Kasumi-1 (cell line): ENCODE measurements around the gene NTN3.

ENCODE experiments used
- DNase-seq, 2 experiments: peaks; one replicate each; lab custom pipeline; 2025; lab: John Stamatoyannopoulos, UW

Gene NTN3

GRCh38 chr16:2466667-2467527, 4.2 kb upstream of the NTN3 start:
- no peak for DNase-seq

GRCh38 chr16:2467528-2468232, 3.4 kb upstream of the NTN3 start:
- DNase-seq: no peak

- no peak for DNase-seq
Observed at GRCh38 chr16:2468233-2468724, 2.8 kb upstream of the NTN3 start.

- no peak for DNase-seq
Observed at GRCh38 chr16:2468725-2469398, 2.2 kb upstream of the NTN3 start.

GRCh38 chr16:2469399-2470233, 1.5 kb upstream of the NTN3 start:
- no peak for DNase-seq

- no peak for DNase-seq
Observed at GRCh38 chr16:2470234-2470601, 879 bp upstream of the NTN3 start.

- no peak for DNase-seq
Observed at GRCh38 chr16:2470603-2471015, 488 bp upstream of the NTN3 start.

- DNase-seq: no peak
Observed at GRCh38 chr16:2471653-2472487, 773 bp downstream of the NTN3 start.

- DNase-seq: no peak
Observed at GRCh38 chr16:2472488-2472864, 1.4 kb downstream of the NTN3 start.

- no peak for DNase-seq
Observed at GRCh38 chr16:2472885-2473445, 1.9 kb downstream of the NTN3 start.

- DNase-seq: no peak
Observed at GRCh38 chr16:2473446-2473926, 2.4 kb downstream of the NTN3 start.

- no peak for DNase-seq
Observed at GRCh38 chr16:2473999-2474876, 3.1 kb downstream of the NTN3 start.

- peak; percentile 14 to 29 for DNase-seq
Observed at GRCh38 chr16:2474877-2475412, 3.8 kb downstream of the NTN3 start, which contains the start of gene TBC1D24. TBC1D24 (plus strand) TSS chr16:2475127; CDS start chr16:2496149, 21,022 bp downstream.

- DNase-seq: no peak
Observed at GRCh38 chr16:2475413-2476344, 4.6 kb downstream of the NTN3 start.

GRCh38 chr16:2476345-2476720, 5.2 kb downstream of the NTN3 start:
- no peak for DNase-seq

- DNase-seq: no peak
Observed at GRCh38 chr16:2476741-2477140, 5.6 kb downstream of the NTN3 start.

- no peak for DNase-seq
Observed at GRCh38 chr16:2477327-2477726, 6.2 kb downstream of the NTN3 start.

- DNase-seq: no peak
Observed at GRCh38 chr16:2478279-2478678, 7.2 kb downstream of the NTN3 start.
